Measurements from ENCODE around the gene STT3B.

The STT3B gene

DNA sequence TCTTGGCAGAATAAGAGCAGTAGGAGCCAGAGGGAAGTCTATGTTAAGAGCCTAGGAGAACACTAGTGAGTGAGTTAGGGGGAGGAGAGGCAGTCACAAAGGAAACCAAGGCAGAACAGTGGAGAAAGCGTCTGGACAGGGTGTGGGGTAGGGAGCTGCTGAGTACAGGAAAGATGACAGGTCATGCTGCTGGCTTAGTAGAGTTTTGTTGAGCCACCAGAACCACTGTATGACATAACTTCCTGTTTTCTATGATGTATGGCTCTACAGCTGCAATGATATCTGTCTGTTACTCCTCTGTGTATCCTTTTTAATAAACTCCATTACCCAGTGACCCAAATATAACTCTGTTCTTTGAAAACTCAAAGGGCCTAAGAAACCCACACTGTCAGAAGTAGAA is 10.6 kb upstream of the STT3B start:
- no peak for DNase-seq

GRCh38 chr3:31523543-31523942 is 9.2 kb upstream of the STT3B start:
- DNase-seq = no peak

GRCh38 chr3:31525532-31525931 is 7.2 kb upstream of the STT3B start:
- DNase-seq = no peak

GRCh38 chr3:31529421-31529820 is 3.3 kb upstream of the STT3B start:
- DNase-seq = no peak

DNA sequence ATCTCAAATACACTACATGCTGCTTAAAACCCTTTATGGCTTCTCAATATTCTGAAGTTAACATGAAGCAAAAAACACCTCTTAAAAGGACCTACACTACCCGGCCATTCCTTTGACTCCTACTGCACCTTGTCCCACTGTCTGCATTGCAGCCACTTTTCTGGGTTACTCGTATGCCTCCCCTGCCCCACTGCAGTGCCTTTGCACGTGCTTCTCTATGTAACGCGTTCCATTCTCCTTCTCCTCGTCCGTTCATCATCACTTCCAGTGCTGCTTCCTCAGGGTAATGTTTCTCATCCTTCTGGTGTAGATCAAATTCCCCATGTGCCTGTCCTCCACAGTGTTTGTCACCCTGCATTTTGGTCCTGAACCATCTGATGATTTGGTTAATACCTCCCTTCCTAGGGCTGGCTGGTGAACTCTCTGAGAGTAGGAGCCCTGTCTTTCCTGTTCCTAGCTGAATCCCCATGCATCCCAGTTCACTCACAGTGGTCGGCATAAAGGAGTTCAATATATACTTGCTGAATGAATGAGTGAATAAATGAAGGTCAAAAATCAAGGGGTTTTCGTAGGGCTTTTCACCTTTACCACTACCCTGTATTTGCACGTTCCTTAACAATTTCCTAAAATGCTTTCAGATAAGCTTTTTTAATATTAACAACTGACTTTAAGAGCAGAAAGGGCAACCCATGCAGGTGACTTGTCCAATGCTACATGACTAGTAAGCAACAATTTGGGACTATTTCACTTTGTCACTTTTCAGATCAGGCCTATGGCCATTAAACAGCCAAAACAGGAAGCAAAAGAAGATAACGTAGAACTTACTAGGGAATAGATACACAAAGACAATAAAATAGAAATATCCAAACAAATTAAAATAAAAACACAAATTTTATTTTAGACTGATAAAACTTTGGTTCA is 2.4 kb upstream of the STT3B start:
- DNase-seq = no peak

DNA sequence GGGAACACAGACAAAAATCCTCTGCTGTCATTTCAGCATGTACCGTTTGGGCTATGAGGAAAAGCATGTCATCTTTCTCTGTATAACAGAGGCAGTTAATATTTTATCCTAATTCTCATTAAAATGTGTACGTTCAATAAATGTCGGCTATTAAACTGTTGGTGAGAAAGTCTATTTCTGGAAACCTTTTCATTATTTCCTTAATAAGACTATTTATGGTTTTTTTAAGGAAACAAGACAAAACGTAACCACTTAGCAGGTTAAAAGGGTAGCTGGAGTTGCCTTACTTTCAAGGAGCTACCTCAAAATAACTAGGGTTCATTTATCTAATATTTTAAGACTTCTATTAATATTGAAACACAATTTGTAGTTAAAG is 1.8 kb upstream of the STT3B start:
- no peak for DNase-seq

DNA sequence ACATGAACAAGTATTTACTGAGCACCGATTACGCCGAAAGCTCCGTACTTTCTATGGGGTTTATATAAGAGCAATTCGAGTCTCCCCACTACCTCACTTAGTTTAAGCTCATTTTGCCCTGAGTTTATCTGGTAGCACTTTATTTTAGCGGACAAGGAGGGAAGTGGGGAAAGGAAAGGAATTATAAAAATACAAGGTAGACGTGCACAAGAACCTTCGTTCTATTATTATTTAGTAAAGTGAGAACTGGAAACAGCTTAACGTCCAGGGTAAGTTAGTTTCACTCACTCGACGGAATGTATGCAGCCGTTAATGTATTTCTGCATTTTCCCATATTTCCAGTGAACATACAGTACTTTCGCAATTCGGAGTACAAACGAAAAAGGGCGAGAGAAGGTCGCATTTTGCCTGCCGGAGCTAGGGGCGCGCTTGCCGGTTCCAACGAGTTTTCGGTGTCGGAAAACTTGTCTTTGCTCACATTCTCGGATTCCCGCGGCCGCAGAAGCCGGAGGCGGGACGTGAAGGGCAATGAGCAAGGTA is 1.2 kb upstream of the STT3B start:
- DNase-seq = no peak

DNA sequence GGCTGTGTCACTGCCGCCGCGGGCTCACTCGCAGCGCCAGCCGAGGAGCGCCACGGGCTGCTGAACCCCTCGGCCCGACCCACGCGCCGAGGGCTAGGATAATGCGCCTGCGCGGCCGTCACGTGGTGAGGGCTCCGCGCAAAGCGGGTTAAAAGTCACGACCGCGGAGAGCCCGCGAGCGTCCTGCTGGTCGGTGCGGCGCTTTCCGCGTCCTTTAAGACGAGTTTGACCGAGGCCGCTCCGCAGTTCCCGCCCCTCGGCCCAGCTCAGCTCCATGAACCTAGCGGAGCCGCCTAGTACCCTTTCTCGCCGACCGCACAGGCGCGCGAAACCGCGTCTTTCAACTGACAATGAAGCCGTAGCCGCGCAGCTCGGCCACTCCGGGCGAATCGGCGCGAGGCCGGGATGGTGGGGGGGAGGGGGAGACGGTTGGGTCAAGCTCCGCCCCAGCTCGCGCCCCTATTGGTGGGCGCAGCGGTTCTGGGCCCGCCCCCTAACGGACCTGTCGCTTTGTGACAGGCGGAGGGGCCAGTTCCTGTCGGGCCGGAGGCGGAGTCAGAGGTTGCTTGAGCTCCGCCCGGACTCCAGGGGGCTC is 636 bp upstream of the STT3B start:
- peak; percentile 99 for DNase-seq

DNA sequence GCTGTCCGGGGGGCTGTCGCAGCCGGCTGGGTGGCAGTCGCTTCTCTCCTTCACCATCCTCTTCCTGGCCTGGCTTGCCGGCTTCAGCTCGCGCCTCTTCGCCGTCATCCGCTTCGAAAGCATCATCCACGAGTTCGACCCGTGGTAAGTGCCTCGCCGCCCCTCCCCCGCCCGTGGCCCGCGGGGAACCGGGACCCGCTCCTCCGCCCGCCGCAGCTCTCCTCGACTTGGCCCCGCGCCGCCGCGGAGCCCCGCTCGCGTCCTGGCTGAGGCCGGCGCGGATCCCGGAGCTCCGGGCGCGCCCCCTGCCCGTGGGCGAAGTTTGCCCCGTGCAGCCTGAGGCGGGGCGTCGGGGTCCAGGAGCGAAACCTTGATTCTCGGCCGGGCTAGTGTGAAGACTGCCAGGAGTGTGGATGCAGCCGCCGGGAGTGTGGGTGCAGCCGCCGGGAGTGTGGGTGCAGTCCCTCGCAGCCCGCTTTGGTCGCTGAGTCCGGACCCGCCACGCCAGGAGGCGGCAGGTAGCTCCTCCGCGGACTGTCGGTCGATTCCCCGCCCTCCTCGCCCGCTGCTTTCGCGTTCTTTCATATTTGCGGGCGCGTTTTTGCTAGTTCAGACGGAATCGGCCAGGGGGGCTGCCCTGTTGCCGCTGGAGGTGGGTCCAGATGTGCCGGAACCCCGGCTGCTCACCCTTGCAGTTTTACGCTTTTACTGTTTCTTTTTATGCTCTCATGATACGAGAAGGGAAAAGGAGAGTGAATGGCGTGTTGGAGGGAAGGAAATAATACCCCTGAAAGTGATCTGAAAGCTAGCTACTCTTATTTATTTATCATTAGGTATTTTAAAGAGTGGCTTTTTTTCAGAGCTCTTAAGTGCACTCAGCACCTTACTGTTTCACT is 692 bp downstream of the STT3B start:
- DNase-seq = peak; percentile 60

DNA sequence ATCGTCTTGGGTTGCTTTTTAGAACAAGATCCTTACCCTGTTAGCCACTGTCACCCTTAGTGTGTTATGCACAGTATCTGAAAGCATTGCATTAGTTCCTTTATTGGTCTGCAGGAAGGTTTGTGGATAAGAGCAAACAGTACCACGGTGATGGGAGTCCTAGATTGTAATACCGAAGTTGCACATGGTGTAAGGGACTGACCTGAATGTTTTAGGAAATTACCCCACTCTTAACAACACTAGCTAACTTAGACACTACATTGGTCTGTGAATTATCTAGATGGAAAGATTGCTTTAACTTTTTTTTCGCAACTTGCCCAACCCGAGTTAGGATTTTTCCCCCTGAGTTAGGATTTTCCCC is 1.3 kb downstream of the STT3B start:
- no peak for DNase-seq

- no peak for DNase-seq
Observed at GRCh38 chr3:31536497-31536896, 3.8 kb downstream of the STT3B start.

GRCh38 chr3:31538801-31539200 is 6.1 kb downstream of the STT3B start:
- no peak for DNase-seq

- no peak for DNase-seq
Observed at GRCh38 chr3:31539275-31539674, 6.5 kb downstream of the STT3B start.

DNA sequence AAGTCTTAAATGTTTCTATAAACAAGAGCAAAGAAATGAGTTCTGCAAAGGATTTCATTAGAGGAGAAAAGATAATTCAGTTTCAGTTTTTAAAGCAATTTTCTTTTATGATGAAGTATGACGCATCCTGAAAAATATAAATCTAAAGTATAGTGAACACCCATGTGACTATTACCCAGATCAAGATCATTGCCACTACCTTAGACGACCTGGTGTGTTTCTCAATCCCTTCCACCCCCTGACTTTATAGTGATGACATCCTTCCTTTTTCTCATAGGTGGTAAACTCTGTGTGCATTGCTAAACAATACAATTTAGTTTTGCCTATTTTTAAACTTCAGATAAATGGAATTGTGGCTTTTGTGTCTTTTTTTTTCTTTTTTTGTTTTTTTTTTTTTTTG is 8.4 kb downstream of the STT3B start:
- DNase-seq = no peak

DNA sequence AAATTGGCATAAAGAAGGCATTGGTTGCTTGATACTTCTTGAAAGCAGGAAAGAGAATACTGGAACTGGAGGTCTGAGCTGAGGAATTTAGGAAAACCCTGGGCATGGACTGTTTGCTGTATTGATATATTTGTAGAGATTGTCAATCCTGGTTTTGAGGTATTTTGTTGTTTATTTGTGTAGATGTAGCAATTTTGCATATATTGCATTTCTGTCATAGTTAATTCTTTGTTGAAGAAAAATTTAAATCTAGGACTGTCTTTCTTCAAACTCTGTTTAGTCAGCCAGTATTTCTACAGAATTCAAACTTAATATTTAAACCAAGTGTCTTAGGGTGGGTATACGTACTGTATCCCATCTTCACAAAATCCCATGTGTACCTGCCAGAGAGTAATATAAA is 9.5 kb downstream of the STT3B start:
- DNase-seq = no peak

GRCh38 chr3:31543375-31543774 is 10.7 kb downstream of the STT3B start:
- DNase-seq = no peak

DNA sequence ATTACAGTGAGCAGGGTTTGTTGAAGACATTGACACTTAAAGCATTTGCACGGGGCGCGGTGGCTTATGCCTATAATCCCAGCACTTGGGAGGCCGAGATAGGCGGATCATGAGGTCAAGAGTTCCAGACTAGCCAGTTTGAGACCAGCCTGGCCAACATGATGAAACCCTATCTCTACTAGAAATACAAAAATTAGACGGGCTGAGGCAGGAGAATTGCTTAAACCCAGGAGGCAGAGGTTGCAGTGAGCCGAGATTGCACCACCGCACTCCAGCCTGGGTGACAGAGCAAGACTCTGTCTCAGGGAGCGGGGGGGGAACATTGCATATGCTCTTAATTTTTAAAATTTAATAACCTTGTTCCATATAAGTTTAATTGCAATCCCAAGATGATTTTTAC is 11.9 kb downstream of the STT3B start:
- no peak for DNase-seq

GRCh38 chr3:31546162-31546561 is 13.4 kb downstream of the STT3B start:
- DNase-seq = no peak

DNA sequence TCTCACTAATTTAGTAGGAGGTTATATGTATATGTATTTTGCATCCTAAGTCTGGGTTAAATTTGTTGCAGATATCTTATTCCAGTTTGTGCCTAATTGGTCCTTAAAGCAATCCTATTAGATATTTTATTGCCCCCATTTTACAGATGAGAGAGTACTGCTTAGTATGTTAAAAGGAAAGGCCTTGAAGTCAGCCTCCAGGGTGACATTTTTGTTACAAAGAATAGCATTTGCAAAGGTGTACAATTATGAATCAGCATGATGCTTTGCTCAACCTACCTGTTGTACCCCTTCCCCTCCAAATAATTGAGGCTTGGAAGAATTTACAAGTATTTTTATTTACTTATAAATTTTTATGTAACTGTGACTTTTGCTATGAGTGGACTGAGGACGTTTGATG is 14.0 kb downstream of the STT3B start:
- no peak for DNase-seq

DNA sequence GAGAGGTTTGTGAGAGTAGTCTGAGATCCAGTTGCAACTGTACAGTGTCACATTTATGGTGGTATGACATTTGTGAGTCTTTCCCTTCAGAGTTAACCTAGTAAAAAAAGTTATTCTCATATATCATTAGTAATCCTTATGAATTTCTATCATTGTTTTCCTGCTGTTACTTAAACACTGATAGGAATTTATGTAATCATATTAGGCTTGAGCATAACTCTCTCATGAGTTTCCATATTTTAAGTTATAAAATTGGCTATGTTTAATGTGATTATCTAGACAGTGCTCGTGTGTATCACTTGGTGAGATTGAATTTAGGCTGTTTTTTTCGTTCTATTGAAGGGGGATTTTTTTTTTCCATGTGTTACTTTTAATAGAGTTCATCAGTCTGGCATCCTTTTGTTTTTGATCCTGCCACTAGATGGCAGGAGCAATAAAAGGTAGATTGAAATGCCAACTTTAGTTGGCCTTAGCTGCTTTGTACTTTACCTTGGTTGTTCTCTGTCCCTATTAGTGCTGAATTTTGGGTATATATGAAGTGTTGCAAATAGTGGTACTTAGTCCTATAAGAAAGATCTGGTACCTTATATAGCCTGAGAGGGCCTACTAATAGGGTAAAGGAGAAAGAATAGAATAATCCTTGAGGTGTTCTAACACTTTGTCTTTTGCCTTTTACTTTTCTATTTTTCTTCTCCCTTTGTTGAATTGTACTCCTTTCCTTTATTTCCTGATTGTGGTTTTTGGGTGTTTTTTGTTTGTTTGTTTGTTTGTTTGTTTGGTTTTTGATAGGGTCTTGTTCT is 17.9 kb downstream of the STT3B start:
- peak; percentile 27 for DNase-seq

DNA sequence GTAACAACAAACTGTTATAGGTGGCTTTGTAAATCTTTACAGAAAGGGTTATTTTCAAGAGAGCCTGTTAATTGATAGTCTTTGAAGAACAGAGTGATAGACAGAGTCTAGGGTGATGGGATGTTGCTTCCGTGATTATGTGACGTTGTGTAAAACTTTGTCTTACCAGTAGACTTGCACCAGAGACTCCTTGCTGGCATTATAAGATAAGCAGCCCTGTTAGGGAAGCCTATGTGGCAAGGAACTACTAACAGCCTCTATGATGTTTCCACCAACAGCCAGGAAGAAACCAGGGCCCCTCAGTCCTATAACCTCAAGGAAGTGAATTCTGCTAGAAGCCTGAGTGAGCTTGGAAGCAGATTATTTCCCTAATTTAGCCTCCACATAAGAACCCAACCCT is 18.9 kb downstream of the STT3B start:
- no peak for DNase-seq

DNA sequence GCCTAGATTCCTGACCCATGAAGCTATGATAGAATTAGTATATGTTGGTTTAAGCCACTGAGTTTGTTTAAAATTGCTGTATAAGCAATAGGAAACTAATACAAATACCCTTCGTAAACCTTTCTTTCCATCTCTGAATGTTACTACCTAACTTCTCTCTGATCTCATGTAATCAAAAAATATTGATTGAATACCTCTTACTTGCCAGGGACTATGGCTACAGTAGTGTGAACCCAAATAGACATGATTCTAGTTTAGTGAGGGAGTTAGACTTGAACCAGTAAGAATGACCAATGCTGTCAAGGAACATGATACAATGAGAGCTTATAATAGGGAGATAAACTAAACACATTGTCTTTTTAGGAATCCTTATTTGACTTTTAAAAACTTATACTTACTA is 19.4 kb downstream of the STT3B start:
- no peak for DNase-seq

- DNase-seq = no peak
Observed at GRCh38 chr3:31553258-31553657, 20.5 kb downstream of the STT3B start.

Measured in stimulated activated CD4-positive, alpha-beta T cell treated with anti-CD3 and anti-CD28 coated beads, Interleukin-4, amount 100 ng/mL, for 24 hours (primary cell).